GM12872 (cell line): ENCODE results near the gene INTS4.

Experiments
- CTCF ChIP-seq: IDR thresholded peaks from 3 replicates; pipeline ENCODE4 v1.5.1; 2011; ENCODE audit warnings: low read depth, mild to moderate bottlenecking, low read length, moderate library complexity; ENCODE audit not compliant: insufficient read depth

The INTS4 gene

GRCh38 chr11:77866336-77866735 is 128.1 kb downstream of the INTS4 start:
- TF ChIP-seq CTCF, result no peak

GRCh38 chr11:77865805-77866204 is 128.7 kb downstream of the INTS4 start:
- TF ChIP-seq CTCF, result no peak

GRCh38 chr11:77854838-77855237 is 139.6 kb downstream of the INTS4 start:
- no peak for TF ChIP-seq CTCF

GRCh38 chr11:77851503-77851902 is 143.0 kb downstream of the INTS4 start:
- no peak for TF ChIP-seq CTCF

- TF ChIP-seq CTCF, result no peak
Measured at GRCh38 chr11:77842441-77843121, 151.9 kb downstream of the INTS4 start.

GRCh38 chr11:77833302-77833701 is 161.2 kb downstream of the INTS4 start:
- no peak for TF ChIP-seq CTCF

- no peak for TF ChIP-seq CTCF
Measured at GRCh38 chr11:77828926-77829325, 165.5 kb downstream of the INTS4 start.
